HepG2 (cell line): ENCODE data around the gene NCOA6. TPM values are rescaled to one million over a fixed set of nuclear protein-coding genes. Genes with fewer than 3 reads are reported as not detected.
A peak's percentile ranks its signal among the peaks of the same experiment; 100 is the strongest.

ENCODE experiments used
- ATAC-seq: fragments of 200-7000 bp; cut with Tn5 transposase; 3 replicates; pipeline ENCODE4 v1.9.1; 2020; ENCODE audit warnings: mild to moderate bottlenecking, moderate library complexity
- BruUV-seq: library from RNA; stranded (reverse); fragments of 400-500 nt; replicated peaks from 2 replicates; lab custom pipeline; 2021; lab: Mats Ljungman, UMichigan
- CTCF ChIA-PET: fragments of 300-600 bp; formaldehyde crosslinking; extraction: SDS; loops from one replicate; lab custom pipeline; 2021; ENCODE audit warnings: low total read pairs, inconsistent platforms, low intra/inter-chr PET ratio; lab: Yijun Ruan, JAX
- POLR2A ChIA-PET: fragments of 350-600 bp; sonication (Branson Sonifier 250); formaldehyde crosslinking; loops from one replicate; lab custom pipeline; 2020; ENCODE audit warnings: antibody characterized with exemption, inconsistent platforms; lab: Yijun Ruan, JAX
- DNase-seq: peaks from one replicate; pipeline ENCODE4 v3.0.0-alpha.2; 2015; ENCODE audit warnings: low spot score
- FAIRE-seq: peaks from 3 replicates; lab custom pipeline; 2011; peaks lifted over from hg19 to GRCh38; lab: Jason Lieb, UNC
- H2AFZ ChIP-seq: one replicate; pipeline ENCODE4 v1.6.1; 2011; ENCODE audit warnings: low read length, inconsistent platforms
- H3K27ac ChIP-seq: fragments of 300-600 bp; 3 replicates; pipeline ENCODE4 v1.8.0; 2011; ENCODE audit warnings: mixed run types, mild to moderate bottlenecking, mixed read lengths, low read length, inconsistent platforms; ENCODE audit not compliant: insufficient read depth; ENCODE audit errors: extremely low read length
- H3K27me3 ChIP-seq, 2 experiments: fragments of 200-600 bp in 1 of 2; 2 replicates in 1 of 2; 3 replicates in 1 of 2; pipeline versions ENCODE4 v1.6.0 to v1.8.0; 2011; ENCODE audit warnings: low read length in 2 of 2, mild to moderate bottlenecking in 2 of 2, moderate library complexity in 2 of 2, inconsistent platforms in 1 of 2; ENCODE audit not compliant: insufficient read depth in 2 of 2, control insufficient read depth in 1 of 2
- H3K36me3 ChIP-seq, 2 experiments: fragments of 200-600 bp in 1 of 2; replicated peaks in 1 of 2; 2 replicates in 1 of 2; 3 replicates in 1 of 2; pipeline versions ENCODE4 v1.5.1 to v1.8.0; 2011; ENCODE audit warnings: low read length in 2 of 2, inconsistent platforms in 1 of 2; ENCODE audit not compliant: insufficient read depth in 2 of 2, control insufficient read depth in 1 of 2
- H3K4me1 ChIP-seq: 2 replicates; pipeline ENCODE4 v1.5.1; 2012; ENCODE audit warnings: low read length, inconsistent platforms; ENCODE audit not compliant: insufficient read depth
- H3K4me2 ChIP-seq: 2 replicates; pipeline ENCODE4 v1.6.0; 2011; ENCODE audit warnings: low read depth, low read length, inconsistent platforms
- H3K4me3 ChIP-seq, 3 experiments: fragments of 200-600 bp in 1 of 3; sonication (generic), shearing (Covaris generic) in 1 of 3; replicated peaks in 1 of 3; 2 replicates each; pipeline ENCODE4 v1.5.1; 2011 to 2016; ENCODE audit warnings: low read length in 3 of 3, inconsistent platforms in 2 of 3, low read depth in 2 of 3, mild to moderate bottlenecking in 2 of 3, control low read depth in 1 of 3, mixed read lengths in 1 of 3; ENCODE audit not compliant: insufficient read depth in 1 of 3
- H3K79me2 ChIP-seq: one replicate; pipeline ENCODE4 v1.6.1; 2011; ENCODE audit warnings: low read length, inconsistent platforms; ENCODE audit not compliant: insufficient read depth
- H3K9ac ChIP-seq: 2 replicates; pipeline ENCODE4 v1.6.0; 2011; ENCODE audit warnings: mild to moderate bottlenecking, low read depth, low read length, inconsistent platforms; ENCODE audit not compliant: insufficient read depth
- H3K9me3 ChIP-seq: 2 replicates; pipeline ENCODE4 v1.5.1; 2012; ENCODE audit warnings: mild to moderate bottlenecking, low read length
- H4K20me1 ChIP-seq: 2 replicates; pipeline ENCODE4 v1.6.0; 2011; ENCODE audit warnings: inconsistent platforms, mild to moderate bottlenecking, low read length, moderate library complexity; ENCODE audit not compliant: insufficient read depth
- HOXA7 ChIP-seq: sonication (generic); formaldehyde crosslinking; IDR thresholded peaks from 2 replicates; pipeline ENCODE4 v1.8.1; 2022; ENCODE audit warnings: mild to moderate bottlenecking, missing genetic modification reagents, moderate library complexity
- YEATS4 ChIP-seq: sonication (generic); formaldehyde crosslinking; IDR thresholded peaks from 2 replicates; pipeline ENCODE4 v1.4.0; 2020; ENCODE audit warnings: missing genetic modification reagents, borderline replicate concordance
- ZFYVE20 ChIP-seq: sonication (generic); formaldehyde crosslinking; IDR thresholded peaks from 2 replicates; pipeline ENCODE4 v1.8.0; 2023; ENCODE audit warnings: low read depth, mild to moderate bottlenecking, moderate library complexity, missing genetic modification reagents, borderline replicate concordance
- ZNF777 ChIP-seq: sonication (generic); formaldehyde crosslinking; IDR thresholded peaks from 2 replicates; pipeline ENCODE4 v1.4.0; 2020; ENCODE audit warnings: missing genetic modification reagents
- in situ Hi-C: cut with HindIII; loops from 2 replicates; pipeline ENCODE4 v1.10.0; 2017; ENCODE audit warnings: low pct_unique_long_range_greater_than_20kb; ENCODE audit not compliant: extremely low pct_ligation_motif_present
- intact Hi-C: fragments of 100-400 bp; cut with micrococcal nuclease; formaldehyde crosslinking; loops from one replicate; pipeline ENCODE4 v1.10.0; 2022; ENCODE audit not compliant: unreplicated experiment
- polyA plus RNA-seq, 8 experiments: library from polyadenylated mRNA; depleted of rRNA in 3 of 8; stranded (reverse) in 7 of 8; unstranded in 1 of 8; fragments of >200 nt; fragmentation: Illumina TruSeq in 4 of 8; extraction: Trizol in 4 of 8; gene quantifications; 2 replicates each; pipeline versions ENCODE4 v1.2.1 to v1.2.3, GENCODE V29; 2011 to 2016; ENCODE audit warnings: low read depth in 4 of 8, missing spikeins in 1 of 8, mixed read lengths in 1 of 8; ENCODE audit not compliant: insufficient read depth in 1 of 8
- total RNA-seq, 5 experiments: library from RNA; depleted of rRNA; stranded (reverse); fragments of >200 nt; fragmentation: Illumina TruSeq; extraction: Trizol; gene quantifications; 2 replicates each; pipeline ENCODE4 v1.2.3, GENCODE V29; 2016; ENCODE audit warnings: low read depth in 1 of 5
- TF ChIP-seq, protein P1 (sequence below), 2 experiments: fragments of 450-650 bp in 1 of 2; sonication (generic) in 1 of 2; formaldehyde crosslinking in 1 of 2; IDR thresholded peaks; 2 replicates each; pipeline versions ENCODE4 v1.6.1 to v1.8.0; 2016 to 2022; ENCODE audit warnings: antibody characterized with exemption in 1 of 2, mild to moderate bottlenecking in 1 of 2, missing genetic modification reagents in 1 of 2

The NCOA6 gene
- total and polyA plus RNA-seq, 2 of the 13 experiments (the other 11 are each of a cell fraction or from before 2014, with no cell fraction given): 11.2 to 29.3 TPM

DNA sequence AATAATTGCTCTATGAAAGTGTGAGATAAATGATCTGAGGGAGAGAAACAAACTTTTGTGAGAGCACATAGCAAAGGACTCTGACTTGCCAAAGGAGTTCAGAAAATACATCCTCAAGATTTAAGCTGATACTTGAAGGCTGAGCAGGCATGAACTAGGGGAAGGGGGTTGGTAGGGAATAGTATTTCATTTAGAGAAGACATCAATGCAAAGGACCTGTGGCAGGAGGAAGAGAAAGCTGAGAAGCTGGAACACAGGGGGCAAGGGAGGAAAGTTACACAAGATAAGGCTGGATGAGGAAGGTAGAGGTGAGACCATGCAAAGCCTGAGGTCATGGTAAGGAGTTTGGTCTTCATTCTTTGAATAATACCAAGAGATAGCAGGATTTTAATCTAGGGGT, 50.6 kb downstream of the NCOA6 start:
- Histone ChIP-seq H3K27me3 (no peaks in the 10 kb centered on the region), H3K9ac (no peak overlapping the region), H3K36me3 (peaks cover 29 to 50% of the 10 kb centered on the region in 2 experiments), H3K9me3 (no peaks in the 10 kb centered on the region), H3K4me2 (no peak overlapping the region), H3K4me1 (no peaks in the 10 kb centered on the region), H2AFZ (no peak overlapping the region), H3K79me2 (no peaks in the 10 kb centered on the region), H4K20me1 (no peaks in the 10 kb centered on the region), H3K4me3 (no peak overlapping the region), H3K27ac (no peak overlapping the region)
- intact Hi-C loops (no loop called here), in situ Hi-C loops (loop anchor here (10.0 kb wide), 1 partner anchor 200 kb away; no protein-coding TSS in a partner anchor)
- TF ChIP-seq YEATS4 (CRISPR knock-in tag) (no peak), ZFYVE20 (CRISPR knock-in tag) (no peak), HOXA7 (CRISPR knock-in tag) (no peak), ZNF777 (CRISPR knock-in tag) (no peak)
- TF ChIP-seq, protein P1, sequence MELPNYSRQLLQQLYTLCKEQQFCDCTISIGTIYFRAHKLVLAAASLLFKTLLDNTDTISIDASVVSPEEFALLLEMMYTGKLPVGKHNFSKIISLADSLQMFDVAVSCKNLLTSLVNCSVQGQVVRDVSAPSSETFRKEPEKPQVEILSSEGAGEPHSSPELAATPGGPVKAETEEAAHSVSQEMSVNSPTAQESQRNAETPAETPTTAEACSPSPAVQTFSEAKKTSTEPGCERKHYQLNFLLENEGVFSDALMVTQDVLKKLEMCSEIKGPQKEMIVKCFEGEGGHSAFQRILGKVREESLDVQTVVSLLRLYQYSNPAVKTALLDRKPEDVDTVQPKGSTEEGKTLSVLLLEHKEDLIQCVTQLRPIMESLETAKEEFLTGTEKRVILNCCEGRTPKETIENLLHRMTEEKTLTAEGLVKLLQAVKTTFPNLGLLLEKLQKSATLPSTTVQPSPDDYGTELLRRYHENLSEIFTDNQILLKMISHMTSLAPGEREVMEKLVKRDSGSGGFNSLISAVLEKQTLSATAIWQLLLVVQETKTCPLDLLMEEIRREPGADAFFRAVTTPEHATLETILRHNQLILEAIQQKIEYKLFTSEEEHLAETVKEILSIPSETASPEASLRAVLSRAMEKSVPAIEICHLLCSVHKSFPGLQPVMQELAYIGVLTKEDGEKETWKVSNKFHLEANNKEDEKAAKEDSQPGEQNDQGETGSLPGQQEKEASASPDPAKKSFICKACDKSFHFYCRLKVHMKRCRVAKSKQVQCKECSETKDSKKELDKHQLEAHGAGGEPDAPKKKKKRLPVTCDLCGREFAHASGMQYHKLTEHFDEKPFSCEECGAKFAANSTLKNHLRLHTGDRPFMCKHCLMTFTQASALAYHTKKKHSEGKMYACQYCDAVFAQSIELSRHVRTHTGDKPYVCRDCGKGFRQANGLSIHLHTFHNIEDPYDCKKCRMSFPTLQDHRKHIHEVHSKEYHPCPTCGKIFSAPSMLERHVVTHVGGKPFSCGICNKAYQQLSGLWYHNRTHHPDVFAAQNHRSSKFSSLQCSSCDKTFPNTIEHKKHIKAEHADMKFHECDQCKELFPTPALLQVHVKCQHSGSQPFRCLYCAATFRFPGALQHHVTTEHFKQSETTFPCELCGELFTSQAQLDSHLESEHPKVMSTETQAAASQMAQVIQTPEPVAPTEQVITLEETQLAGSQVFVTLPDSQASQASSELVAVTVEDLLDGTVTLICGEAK (IDR thresholded peaks at IDR 0.05): no peak
- TF ChIP-seq, protein P1 (CRISPR knock-in tag; IDR thresholded peaks at IDR 0.05): no peak
- ChIA-PET POLR2A (interaction anchor here (0.6 kb wide), 1 partner anchor 245 kb away, joined by 3 read pairs; no protein-coding TSS in a partner anchor), CTCF (no interaction called here)
- no TSS peak for BruUV-seq
- FAIRE-seq (peak; percentile 23), DNase-seq (no peak), ATAC-seq (no peak)
